ENCODE data around the gene C3orf70. TPM values are rescaled to one million over a fixed set of nuclear protein-coding genes. Genes with fewer than 3 reads are reported as not detected.
A peak's percentile ranks its signal among the peaks of the same experiment; 100 is the strongest.
"Not testable (repeated sequence)": the region's sequence is repeated elsewhere in the genome, so short reads cannot be mapped to it uniquely, and the experiment has no call there.

The C3orf70 gene
- total RNA-seq, 2 donors from 2014 or later = 0.06 to 0.17 TPM

- H3K27ac Mint-ChIP-seq = no peak overlapping the region
- no peaks in the 10 kb centered on the region for H3K9me3 Mint-ChIP-seq
- H3K27me3 Mint-ChIP-seq = peaks cover 24 to 50% of the 10 kb centered on the region in 2 donors
- no peak overlapping the region for H3K4me3 Mint-ChIP-seq
- ATAC-seq = no peak
- no peaks in the 10 kb centered on the region for H3K4me1 Mint-ChIP-seq (ENCODE audit: low read depth in 2 of 2)
- no peak for DNase-seq (ENCODE audit: low spot score)
- no peaks in the 10 kb centered on the region for H3K36me3 Mint-ChIP-seq
Measured at GRCh38 chr3:185134509-185134908, 18.4 kb downstream of the C3orf70 start.

DNA sequence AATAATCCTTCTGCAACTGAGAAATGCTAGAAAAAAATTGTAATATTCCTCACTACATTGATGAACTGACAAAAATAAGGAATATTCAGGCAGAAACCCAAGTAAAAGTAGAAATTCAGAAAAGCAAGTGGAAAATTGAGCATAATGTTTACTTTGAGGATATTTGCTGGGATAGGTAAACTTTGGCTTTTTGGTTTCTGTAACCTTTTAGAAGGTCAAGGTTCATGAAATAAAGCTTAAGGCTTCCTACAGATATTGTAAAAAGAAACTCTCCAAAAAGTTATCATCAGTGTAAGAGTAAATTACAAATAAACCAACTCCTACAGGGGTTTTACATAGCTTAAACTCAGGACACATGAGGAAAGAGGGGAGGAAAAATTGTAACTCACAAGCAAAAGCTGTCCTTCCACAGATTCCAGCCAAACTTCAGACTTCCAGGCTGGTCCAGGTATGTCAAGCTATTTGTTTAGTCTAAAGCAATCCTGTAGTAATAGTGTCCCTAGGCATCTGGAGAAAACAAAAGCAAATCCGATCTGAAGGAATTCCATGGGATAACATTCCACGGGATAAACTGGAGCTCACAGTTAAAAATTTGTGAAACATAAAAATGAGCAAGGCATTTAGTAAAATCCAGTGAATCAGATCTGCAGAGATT lies 21.1 kb downstream of the C3orf70 start:
- ATAC-seq = no peak
- Mint-ChIP-seq H3K4me1 (ENCODE audit: low read depth in 2 of 2) (no peaks in the 10 kb centered on the region), H3K27ac (no peak overlapping the region), H3K4me3 (no peak overlapping the region), H3K36me3 (no peaks in the 10 kb centered on the region), H3K27me3 (peaks cover 18 to 41% of the 10 kb centered on the region in 2 donors), H3K9me3 (no peaks in the 10 kb centered on the region)
- DNase-seq (ENCODE audit: low spot score) = no peak

DNA sequence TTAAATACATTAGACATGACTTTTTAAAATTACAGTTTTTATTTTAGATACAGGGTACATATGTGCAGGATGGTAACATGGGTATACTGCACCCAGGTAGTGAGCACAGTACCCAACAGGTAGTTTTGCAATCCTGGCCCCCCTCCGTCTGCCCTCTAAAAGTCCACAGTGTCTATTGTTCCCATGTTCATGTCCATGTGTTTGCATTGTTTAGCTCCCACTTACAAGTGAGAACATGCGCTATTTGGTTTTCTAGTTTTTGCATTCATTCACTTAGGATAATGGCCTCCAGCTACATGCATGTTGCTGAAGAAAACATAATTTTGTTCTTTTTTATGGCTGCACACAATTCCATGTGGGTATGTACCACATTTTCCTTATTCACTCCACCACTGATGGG lies 23.8 kb downstream of the C3orf70 start:
- DNase-seq (ENCODE audit: low spot score) (no peak), ATAC-seq (no peak)
- H3K27me3 Mint-ChIP-seq = peaks cover 12 to 33% of the 10 kb centered on the region in 2 donors
- no peaks in the 10 kb centered on the region for H3K4me1 Mint-ChIP-seq (ENCODE audit: low read depth in 2 of 2)
- H3K36me3 Mint-ChIP-seq = no peaks in the 10 kb centered on the region
- no peak overlapping the region for H3K27ac Mint-ChIP-seq
- H3K9me3 Mint-ChIP-seq = no peaks in the 10 kb centered on the region
- no peak overlapping the region for H3K4me3 Mint-ChIP-seq

- Mint-ChIP-seq H3K36me3 (no peaks in the 10 kb centered on the region), H3K4me1 (ENCODE audit: low read depth in 2 of 2) (no peaks in the 10 kb centered on the region), H3K4me3 (no peak overlapping the region), H3K9me3 (no peaks in the 10 kb centered on the region), H3K27me3 (peaks cover 12 to 21% of the 10 kb centered on the region in 2 donors), H3K27ac (no peak overlapping the region)
- DNase-seq (ENCODE audit: low spot score) (no peak), ATAC-seq (no peak)
Measured at GRCh38 chr3:185126201-185126600, 26.7 kb downstream of the C3orf70 start.

GRCh38 chr3:185120126-185120525 lies 32.7 kb downstream of the C3orf70 start:
- DNase-seq (ENCODE audit: low spot score) (no peak), ATAC-seq (no peak)
- Mint-ChIP-seq H3K27me3 (peaks cover 24 to 29% of the 10 kb centered on the region in 2 donors), H3K4me1 (ENCODE audit: low read depth in 2 of 2) (no peaks in the 10 kb centered on the region), H3K36me3 (no peaks in the 10 kb centered on the region), H3K27ac (no peak overlapping the region), H3K9me3 (no peaks in the 10 kb centered on the region), H3K4me3 (no peak overlapping the region)

DNA sequence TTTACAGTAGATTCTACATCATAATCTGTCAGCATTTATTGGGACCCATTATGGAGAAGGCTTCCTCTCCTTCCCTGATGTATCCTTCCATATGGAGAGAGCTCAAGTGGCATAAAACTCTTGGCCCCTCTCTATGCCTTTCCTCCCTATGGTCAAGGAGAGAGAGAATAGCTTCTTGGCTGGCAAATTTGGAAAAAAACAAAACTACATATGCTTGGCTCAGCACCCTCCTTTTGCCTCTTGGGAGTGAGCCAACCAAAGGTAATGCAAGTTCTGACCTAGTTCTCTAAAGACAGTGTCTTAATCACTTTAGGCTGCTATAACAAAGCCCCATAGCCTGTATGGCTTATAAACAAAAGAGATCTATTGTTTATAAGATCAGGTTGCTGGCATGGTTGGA lies 37.5 kb downstream of the C3orf70 start:
- DNase-seq (ENCODE audit: low spot score) = no peak
- no peak overlapping the region for H3K4me3 Mint-ChIP-seq
- no peaks in the 10 kb centered on the region for H3K36me3 Mint-ChIP-seq
- no peak for ATAC-seq
- H3K27ac Mint-ChIP-seq = no peak overlapping the region
- no peaks in the 10 kb centered on the region for H3K9me3 Mint-ChIP-seq
- no peaks in the 10 kb centered on the region for H3K4me1 Mint-ChIP-seq (ENCODE audit: low read depth in 2 of 2)
- H3K27me3 Mint-ChIP-seq = peaks cover 17 to 23% of the 10 kb centered on the region in 2 donors

GRCh38 chr3:185114756-185115155 lies 38.1 kb downstream of the C3orf70 start:
- no peak for DNase-seq (ENCODE audit: low spot score)
- Mint-ChIP-seq H3K9me3 (no peaks in the 10 kb centered on the region), H3K4me1 (ENCODE audit: low read depth in 2 of 2) (no peaks in the 10 kb centered on the region), H3K36me3 (no peaks in the 10 kb centered on the region), H3K4me3 (no peak overlapping the region), H3K27me3 (peaks cover 15 to 25% of the 10 kb centered on the region in 2 donors), H3K27ac (no peak overlapping the region)
- ATAC-seq = no peak

DNA sequence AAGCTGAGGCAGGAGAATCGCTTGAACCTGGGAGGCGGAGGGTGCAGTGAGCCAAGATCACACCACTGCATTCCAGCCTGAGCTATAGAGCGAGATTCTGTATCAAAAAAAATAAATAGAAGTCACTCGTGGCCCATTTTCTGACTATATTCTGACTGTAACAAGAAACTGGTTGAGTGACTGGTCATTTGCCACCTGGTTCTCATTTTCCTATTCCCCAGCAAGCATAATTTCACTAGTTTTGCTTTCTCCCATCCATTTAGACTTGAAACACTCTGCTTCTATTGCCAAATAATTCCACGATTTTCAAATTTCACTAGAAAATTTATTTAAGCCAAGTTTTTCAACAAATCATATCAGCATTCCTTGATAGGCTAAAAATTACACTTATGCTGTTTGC lies 40.7 kb downstream of the C3orf70 start:
- ATAC-seq (no peak), DNase-seq (ENCODE audit: low spot score) (no peak)
- H3K4me3 Mint-ChIP-seq = no peak overlapping the region
- no peaks in the 10 kb centered on the region for H3K9me3 Mint-ChIP-seq
- H3K36me3 Mint-ChIP-seq = no peaks in the 10 kb centered on the region
- H3K27ac Mint-ChIP-seq = no peak overlapping the region
- H3K27me3 Mint-ChIP-seq = peaks cover 8 to 25% of the 10 kb centered on the region in 2 donors
- no peaks in the 10 kb centered on the region for H3K4me1 Mint-ChIP-seq (ENCODE audit: low read depth in 2 of 2)

DNA sequence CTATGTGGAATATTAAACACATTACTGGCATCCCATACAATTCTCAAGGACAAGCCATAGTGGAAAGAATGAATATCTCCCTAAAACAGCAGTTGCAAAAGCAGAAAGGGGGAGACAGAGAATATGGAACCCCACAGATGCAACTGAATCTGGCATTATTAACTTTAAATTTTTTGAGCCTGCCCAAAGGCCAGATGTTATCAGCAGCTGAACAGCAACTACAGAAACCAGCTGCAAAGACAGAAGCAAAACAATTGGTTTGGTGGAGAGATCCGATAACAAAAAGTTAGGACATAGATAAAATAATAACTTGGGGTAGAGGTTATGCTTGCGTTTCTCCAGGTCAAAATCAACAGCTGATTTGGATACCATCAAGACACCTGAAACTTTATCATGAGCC lies 43.8 kb downstream of the C3orf70 start:
- H3K36me3 Mint-ChIP-seq; H3K4me3 Mint-ChIP-seq; H3K9me3 Mint-ChIP-seq; H3K27ac Mint-ChIP-seq; ATAC-seq; DNase-seq (ENCODE audit: low spot score); H3K4me1 Mint-ChIP-seq (ENCODE audit: low read depth in 2 of 2): not testable (repeated sequence)
- peaks cover 8 to 15% of the 10 kb centered on the region in 2 donors for H3K27me3 Mint-ChIP-seq

GRCh38 chr3:185106256-185106890 lies 46.5 kb downstream of the C3orf70 start:
- not testable (repeated sequence) for H3K9me3 Mint-ChIP-seq; H3K4me1 Mint-ChIP-seq (ENCODE audit: low read depth in 2 of 2); H3K4me3 Mint-ChIP-seq; ATAC-seq; DNase-seq (ENCODE audit: low spot score); H3K36me3 Mint-ChIP-seq; H3K27ac Mint-ChIP-seq
- H3K27me3 Mint-ChIP-seq = peaks cover 22 to 31% of the 10 kb centered on the region in 2 donors

GRCh38 chr3:185103359-185104127 lies 49.3 kb downstream of the C3orf70 start:
- no peak overlapping the region for H3K27ac Mint-ChIP-seq
- peaks cover 31 to 47% of the 10 kb centered on the region in 2 donors for H3K27me3 Mint-ChIP-seq
- H3K9me3 Mint-ChIP-seq = peaks cover 3% of the 10 kb centered on the region
- no peak for DNase-seq (ENCODE audit: low spot score)
- H3K4me1 Mint-ChIP-seq (ENCODE audit: low read depth in 2 of 2) = no peaks in the 10 kb centered on the region
- H3K4me3 Mint-ChIP-seq = no peak overlapping the region
- H3K36me3 Mint-ChIP-seq = peaks cover 6% of the 10 kb centered on the region
- no peak for ATAC-seq

DNA sequence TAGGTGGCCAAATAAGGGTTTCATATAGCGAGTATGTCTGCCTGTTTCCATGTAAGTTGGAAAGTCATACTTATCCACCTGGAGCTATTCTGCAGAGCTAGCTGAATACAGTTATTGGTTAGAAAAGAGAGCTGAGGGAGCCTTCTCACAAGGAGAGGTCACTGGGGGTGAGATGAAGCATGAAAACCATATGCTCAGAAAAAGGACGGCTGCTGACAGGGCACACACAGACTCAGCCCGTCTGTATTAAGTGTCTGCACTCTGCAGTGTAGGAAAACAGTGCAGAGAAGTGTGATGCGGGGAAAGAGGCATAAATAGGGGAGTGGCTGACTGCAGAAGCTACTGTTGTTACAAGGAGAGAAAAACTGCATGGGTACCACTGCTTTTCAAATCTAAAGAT lies 58.2 kb downstream of the C3orf70 start:
- no peaks in the 10 kb centered on the region for H3K9me3 Mint-ChIP-seq
- H3K4me1 Mint-ChIP-seq (ENCODE audit: low read depth in 2 of 2) = no peaks in the 10 kb centered on the region
- H3K27me3 Mint-ChIP-seq = peaks cover 15 to 46% of the 10 kb centered on the region in 2 donors
- no peaks in the 10 kb centered on the region for H3K36me3 Mint-ChIP-seq
- DNase-seq (ENCODE audit: low spot score) = no peak
- H3K27ac Mint-ChIP-seq = no peak overlapping the region
- no peak for ATAC-seq
- no peak overlapping the region for H3K4me3 Mint-ChIP-seq

DNA sequence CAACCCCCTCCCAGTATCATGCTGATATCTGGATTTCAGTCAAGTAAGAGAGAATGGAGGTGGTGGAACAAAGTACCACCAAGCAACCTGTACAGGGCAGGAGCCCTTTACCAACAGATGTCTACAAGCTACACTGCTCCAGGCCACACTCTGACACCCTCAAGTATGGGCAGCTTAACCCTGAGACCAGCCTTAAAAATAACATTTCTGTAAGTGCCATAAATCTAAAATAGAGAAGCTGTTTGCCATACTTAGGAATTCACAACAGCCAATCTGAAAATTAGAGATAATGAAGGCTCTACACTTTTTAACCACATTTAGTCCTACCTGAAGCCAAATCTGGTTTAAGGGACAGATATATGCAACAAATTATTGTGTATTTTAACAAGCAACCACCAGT lies 59.7 kb downstream of the C3orf70 start:
- H3K27me3 Mint-ChIP-seq = peaks cover 11 to 34% of the 10 kb centered on the region in 2 donors
- no peaks in the 10 kb centered on the region for H3K36me3 Mint-ChIP-seq
- no peak overlapping the region for H3K27ac Mint-ChIP-seq
- peak in 1 of 2 donors; percentile 36 for ATAC-seq
- H3K4me1 Mint-ChIP-seq (ENCODE audit: low read depth in 2 of 2) = no peaks in the 10 kb centered on the region
- no peaks in the 10 kb centered on the region for H3K9me3 Mint-ChIP-seq
- H3K4me3 Mint-ChIP-seq = no peak overlapping the region
- no peak for DNase-seq (ENCODE audit: low spot score)

GRCh38 chr3:185090811-185091210 lies 62.0 kb downstream of the C3orf70 start:
- H3K36me3 Mint-ChIP-seq = no peaks in the 10 kb centered on the region
- H3K27me3 Mint-ChIP-seq = peaks cover 10 to 42% of the 10 kb centered on the region in 2 donors
- ATAC-seq = no peak
- no peak overlapping the region for H3K4me3 Mint-ChIP-seq
- H3K27ac Mint-ChIP-seq = no peak overlapping the region
- H3K4me1 Mint-ChIP-seq (ENCODE audit: low read depth in 2 of 2) = no peaks in the 10 kb centered on the region
- no peaks in the 10 kb centered on the region for H3K9me3 Mint-ChIP-seq
- DNase-seq (ENCODE audit: low spot score) = no peak

Data from natural killer cell treated with Interleukin-12 subunit alpha and Interleukin-12 subunit beta and Interleukin-15 and Interleukin-18, amount 100 ng/mL, for 72 hours (primary cell).